HG03135 (cell line): ENCODE results near the gene KDM4B.
"Not testable (repeated sequence)": the region's sequence is repeated elsewhere in the genome, so short reads cannot be mapped to it uniquely, and the experiment has no call there.

Source experiments
- ATAC-seq: cut with Tn5 transposase; IDR thresholded peaks from one replicate; pipeline ENCODE4 v1.9.1; 2021; ENCODE audit warnings: mild to moderate bottlenecking, moderate library complexity; ENCODE audit not compliant: unreplicated experiment

The KDM4B gene

GRCh38 chr19:4967738-4968461 is 1.0 kb upstream of the KDM4B start:
- no peak for ATAC-seq

DNA sequence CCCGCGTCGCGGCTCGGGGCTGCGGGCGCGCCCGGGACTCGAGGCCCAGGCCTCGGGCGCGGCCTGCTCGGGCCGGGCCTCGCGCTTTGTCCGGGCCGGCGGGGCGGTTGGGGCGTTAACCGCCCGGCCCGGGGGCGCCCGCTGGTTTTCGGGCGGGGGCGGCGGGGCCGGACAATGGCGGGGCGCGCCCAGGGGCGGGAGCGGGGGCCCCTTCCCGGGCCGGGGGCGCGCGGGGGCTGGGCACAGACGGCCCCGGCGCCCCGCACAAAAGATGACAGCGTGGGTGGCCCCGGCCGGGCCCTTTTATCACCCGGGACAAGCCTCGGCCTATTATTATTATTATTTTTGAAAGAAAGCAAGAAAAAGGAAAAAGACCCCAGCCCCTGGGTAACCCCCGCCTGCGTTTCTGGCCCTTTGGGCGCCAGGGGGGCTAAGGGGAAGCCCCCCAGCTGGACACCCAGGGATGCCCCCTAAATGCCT is 419 bp downstream of the KDM4B start:
- peak; percentile 12 for ATAC-seq

DNA sequence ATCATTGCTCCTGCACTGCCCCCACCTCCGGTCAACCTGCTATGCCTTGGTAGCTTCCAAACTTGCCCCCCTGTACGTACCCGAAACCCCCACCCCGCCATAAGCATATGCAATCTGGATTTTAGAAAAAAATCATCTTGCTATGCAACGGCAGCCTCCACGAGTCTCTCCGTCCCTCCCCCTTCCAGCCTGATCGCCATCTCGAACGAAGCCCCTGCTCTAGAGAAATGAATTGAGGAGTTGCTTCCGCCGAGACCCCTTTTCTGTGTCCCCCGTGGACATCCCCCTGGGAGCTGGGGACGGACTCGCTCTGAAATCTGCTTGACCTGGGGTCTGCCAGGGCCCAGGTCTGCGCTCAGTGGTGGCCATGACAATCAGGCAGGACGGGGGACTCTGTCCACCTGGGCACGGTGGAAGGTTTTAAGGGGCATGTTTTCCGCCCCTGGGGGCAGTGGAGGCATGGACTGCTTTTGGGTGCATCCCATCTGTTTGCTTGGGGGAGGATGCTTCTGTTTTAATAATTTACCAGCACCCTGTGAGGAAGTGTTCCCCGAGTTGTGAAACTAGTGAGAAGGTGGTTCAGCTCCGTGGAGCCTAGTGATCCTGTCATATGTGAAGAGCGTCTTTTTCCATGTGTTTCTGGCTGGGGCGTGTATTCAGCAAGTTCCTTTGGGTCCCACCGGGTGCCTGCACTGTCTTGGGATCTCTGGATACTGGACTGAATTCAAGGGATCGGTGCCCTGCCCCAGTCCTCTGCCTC is 1.0 kb downstream of the KDM4B start:
- no peak for ATAC-seq

DNA sequence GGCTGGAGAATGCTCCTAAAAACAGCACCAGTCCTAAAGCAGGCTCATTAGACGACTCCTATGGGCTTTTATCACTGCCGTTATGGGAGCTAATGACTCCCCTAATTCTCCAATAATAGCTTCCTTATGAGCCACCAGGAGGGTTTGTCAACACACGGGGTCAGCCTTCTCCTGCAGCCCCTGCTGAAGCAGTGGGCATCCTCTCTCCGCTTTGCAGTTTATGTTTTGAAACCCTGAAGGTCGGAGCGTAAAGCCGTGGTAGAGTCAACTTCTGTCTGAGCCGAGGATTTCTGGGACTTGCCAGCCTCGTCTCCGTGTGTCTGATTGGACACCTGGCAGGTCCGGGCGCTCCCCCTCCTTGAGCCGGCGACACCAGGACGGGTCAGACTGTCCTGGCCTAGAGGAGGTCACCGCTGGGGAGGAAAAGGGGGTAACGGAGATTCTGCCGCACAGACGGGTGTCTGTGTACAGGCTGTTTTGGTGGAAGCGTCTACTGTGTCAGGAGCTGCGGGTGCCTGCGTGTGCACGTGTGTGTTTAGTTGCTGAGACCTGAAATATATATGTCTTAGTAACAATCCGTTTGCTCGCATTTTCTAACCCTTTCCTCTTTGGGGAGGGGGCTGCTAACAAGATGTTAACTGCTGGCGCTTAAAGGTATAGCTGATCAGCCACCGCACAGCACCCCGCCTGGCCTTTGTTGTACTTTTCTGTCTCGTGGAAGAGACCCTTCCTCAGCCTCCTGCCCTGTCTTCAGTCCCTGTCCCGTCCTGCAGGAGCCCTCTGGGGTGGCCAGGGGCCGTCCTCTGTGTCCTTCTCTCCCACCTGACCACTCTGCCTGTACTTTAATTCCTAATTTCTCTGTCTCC is 1.9 kb downstream of the KDM4B start:
- ATAC-seq = no peak

GRCh38 chr19:4971424-4971793 is 2.5 kb downstream of the KDM4B start:
- ATAC-seq = no peak

DNA sequence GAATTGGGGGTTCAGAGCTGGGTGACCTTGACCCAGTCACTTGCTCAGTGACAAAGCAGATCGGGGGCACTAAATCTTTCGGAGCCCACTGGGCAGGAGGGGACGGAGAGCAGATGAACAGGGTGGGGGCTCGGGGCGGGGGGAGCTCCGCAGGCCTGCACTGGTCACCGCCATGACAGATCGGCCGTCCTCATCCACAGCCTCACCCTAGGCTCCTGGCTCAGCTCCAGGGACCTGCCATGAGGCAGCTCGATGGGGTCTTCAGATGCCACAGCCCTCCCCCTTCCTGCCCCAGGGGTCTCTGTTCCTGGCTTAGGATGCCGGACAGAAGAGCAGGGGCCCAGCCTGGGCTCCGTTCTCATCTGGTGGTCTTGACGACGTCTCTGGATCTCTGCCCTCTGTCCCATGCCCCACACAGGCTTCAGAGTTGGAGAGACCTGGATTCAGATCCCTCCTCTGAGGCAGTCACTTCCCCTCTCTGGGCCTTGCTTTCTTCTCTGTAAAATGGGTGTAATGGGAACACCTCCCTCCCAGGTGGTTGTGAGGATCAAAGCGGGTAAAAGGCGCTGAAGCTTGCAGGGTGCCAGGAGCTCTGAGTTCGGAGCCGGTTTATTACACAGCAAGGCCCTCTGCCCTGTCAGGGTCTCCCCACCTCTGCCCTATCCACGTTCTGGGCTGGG is 3.0 kb downstream of the KDM4B start:
- no peak for ATAC-seq

DNA sequence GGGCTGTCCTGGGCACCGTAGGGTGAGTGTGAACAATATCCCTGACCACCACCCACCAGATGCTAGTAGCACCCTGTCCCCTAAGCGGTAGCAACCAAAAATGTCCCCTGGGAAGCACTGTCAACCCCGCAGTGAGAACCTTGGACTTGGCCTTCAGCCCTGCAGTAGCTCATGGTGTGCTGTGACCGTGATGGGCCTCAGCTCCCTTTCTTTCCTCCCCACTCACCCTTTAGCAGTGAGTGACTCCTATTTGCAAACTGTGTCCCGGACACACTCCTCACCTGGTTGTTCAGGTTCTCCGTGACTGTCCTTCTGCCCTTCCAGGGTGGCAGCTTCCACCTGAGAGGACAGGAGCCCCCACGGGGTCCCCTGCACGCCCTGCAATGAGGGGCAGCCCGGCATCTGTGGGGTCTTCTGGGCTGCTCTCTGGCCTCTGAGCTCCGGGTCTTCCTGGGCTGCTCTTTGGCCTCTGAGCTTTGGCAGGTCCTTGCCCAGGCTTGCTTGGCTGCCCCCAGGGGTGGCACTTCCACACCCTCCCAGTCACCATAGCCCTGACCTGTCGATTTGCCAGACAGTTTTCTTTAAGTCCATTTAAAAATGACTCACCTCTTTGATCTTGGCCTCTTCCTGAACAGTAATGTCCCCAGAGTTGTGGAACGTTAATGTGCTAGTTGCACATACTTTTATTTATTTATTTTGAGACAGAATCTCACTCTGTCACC is 3.8 kb downstream of the KDM4B start:
- no peak for ATAC-seq

DNA sequence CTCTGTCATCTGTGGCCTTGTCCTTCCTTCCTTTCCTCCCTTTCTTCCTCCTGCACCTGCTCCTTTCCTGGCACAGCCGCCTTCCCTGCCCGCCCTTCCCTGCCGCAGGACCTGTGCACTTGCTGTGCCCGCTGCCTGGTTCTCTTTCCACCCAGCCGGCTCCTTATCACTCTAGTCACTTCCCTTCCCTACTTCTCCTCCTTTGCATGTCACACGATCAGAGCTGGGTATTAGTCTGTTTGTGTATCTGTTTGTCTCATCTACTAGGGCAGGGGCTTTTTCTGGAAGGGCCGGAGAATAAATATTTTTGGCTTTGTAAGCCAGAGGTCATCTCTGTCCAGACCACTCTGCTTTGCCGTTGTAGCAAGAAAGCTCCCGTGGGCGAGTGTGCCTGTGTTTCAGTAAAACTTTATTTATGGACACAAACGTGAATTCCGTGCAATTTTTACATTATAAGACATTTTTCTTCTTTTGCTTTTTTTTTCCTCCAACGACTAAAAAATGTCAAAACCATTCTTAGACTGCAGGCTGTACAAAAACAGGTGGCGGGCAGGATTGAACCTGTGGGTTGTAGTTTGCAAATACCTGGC is 6.1 kb downstream of the KDM4B start:
- no peak for ATAC-seq

GRCh38 chr19:4975601-4976000 is 6.7 kb downstream of the KDM4B start:
- ATAC-seq = not testable (repeated sequence)

DNA sequence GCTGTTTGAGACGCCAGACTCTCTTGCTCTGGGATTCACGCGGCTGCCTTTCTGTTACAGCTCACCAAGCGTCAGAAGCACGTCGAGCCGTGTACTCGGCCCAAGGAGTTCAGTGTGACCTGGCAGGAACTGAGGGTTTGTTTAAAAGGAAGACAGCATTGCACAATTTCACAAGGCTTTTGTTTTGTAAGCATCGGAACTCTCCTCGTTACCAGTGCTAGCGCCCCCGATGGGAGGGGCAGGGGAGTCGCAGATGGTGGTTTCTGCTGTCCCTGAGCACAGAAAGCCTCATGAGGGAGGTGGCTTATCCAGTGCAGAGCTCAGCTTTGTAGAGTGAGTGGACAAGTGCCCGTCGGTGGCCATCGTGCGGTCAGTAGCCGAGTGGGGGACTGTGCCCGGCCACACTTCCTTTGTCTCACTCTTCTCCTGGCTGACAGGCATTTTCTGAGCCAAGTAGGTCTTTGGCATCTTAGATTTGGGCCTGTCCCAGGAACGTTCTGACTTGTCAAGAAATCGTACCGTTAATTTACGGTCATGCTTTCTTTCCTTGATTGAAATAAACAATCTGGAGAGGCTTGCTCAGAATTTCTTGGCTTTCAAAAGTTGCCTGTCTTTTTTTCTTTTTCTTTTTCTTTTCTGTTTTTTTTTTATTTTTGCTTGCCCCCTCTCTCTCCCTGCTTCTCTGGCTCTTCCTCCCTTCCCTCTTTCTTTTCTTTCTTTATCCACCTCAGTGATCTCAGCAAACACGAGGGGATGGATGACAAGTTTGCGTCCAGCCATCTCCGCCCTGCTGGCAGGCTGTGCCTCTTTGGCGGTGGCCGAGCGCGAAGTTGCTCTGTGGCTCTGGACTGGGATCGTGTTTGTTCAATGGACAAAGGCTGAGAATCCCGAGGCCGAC is 7.7 kb downstream of the KDM4B start:
- no peak for ATAC-seq

DNA sequence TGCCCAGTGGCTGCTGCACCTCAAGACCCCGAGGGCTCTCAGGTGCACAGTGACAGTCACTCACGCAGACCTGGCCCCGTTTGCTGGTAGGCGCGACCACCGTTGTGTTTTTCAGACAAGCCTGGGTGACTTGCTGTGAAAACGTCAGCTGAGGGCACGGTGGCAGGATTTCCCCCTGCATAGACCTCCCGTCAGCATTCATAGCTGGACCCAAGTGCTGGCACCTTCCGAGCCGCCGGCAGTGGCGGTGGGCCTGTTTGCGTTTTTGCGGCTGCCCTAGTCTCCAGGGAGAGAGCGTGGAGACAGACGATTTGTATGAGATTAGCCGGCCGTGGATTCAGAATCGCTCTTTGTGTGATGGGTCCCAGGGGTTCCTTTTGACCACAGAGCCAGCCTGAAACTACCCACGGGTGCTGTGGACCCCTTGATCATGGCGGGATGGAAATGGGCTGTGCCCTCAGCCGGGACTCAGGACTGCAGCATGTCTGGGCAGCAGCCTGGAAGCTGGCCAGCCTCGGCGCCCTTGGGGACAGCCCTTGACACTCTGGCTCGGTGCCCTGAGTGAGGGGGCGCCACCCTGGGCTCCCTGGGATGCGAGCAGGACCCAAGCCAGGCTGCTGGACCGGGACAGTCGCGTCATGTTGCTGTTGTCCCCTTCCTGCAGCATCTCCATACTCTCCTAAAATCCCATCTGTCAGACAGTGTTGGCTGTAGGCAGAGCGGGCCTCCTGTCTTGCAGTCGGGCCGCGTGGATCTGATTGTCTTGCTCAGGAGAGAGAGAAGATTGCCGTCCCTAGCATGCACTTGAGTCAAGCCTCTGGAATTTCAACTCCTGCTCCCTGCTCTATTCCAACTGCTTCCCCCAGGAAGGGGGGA is 8.6 kb downstream of the KDM4B start:
- ATAC-seq = no peak

GRCh38 chr19:4979211-4979807 is 10.4 kb downstream of the KDM4B start:
- ATAC-seq = no peak

DNA sequence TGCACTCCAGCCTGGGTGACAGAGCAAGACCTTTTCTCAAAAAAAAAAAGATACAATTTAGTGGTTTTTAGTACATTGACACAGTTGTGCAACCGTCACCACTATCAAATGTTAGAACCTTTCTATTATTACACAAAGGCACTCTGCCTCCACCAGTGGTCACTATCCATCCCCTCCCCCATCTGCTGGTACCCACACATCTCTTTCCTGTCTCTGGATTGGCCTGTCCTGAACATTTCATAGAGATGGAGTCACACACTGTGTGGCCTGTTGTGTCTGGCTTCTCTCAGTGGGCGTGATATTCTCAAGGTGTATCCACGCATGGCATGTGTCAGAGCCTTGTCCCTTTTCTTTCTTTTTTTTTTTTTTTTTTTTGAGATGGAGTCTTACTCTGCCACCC is 11.2 kb downstream of the KDM4B start:
- no peak for ATAC-seq

- ATAC-seq = no peak
These were observed 12.1 kb downstream of the KDM4B start for GRCh38 chr19:4980838-4981680.

DNA sequence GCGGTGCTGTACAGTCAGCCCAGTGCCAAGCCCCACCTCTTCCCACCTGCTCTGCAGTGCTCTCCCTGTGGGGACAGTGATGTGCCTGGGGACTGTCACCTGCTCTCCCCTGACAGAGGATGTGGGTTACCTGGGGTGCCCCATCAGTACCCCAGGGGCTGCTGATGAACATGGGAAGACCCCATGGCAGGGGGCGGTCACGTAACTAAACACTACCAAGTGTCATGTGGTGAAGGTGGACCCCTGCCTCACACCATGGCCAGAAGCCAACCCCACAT is 12.7 kb downstream of the KDM4B start:
- ATAC-seq = no peak

DNA sequence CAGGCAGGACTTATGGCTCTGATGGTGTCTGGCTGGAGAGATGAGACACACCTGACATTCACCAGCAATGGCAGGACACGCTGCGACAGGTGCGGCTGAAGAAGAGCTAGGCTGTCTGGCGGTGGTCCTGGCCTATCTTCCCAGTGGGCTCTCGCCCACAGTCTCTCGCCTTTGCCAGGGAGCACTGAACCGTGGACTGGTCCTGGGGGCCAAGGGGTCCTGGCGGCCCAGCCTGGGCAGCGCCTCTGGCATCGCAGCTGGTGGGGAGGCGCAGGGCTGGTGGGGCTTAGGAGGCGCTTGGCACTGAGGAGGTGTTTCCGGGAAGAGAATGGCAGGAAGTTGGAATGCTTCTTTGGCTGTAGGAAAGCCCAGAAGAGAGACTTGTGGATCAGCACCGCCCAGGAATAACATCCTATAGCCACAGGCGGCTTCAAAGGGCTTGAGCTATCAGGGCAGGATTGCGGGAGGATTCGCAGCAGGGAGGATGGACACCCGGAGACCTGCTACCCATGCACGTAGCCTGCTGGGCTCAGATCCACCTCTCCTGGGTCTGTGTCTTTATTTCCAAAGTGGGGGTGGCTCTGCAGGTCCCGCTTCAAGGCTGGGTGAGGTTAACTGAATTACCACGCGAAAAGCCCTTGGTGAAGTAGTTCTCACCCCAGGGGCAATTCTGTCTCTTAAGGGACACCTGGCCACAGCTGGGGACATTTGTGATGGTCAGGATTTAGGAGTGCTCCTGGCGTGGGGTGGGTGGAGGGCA is 14.6 kb downstream of the KDM4B start:
- ATAC-seq = no peak
